ENCODE measurements around the gene PLA2G4F.

The PLA2G4F gene

DNA sequence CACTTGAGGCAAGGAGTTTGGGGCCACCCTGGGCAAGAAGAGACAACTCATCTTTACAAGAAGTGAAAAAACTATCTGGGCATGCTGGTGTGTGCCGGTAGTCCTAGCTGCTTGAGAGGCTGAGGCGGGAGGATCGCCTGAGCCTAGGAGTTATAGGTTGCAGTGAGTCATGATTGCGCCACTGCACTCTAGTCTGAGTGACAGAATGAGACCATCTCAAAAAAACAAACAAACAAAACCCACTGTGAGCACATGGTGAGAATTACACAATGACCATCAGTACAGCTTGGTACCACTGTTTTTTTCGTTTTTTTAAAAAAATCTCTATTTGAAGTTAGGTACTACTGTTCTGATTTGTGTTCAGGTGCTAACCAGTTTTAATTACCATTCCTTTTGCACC lies 38.1 kb upstream of the PLA2G4F start:
- no peak for DNase-seq (ENCODE audit: low spot score)
- in situ Hi-C loops (cut with MboI; ENCODE audit: low sequenced_read_pairs, unreplicated experiment): no loop called here
- TF ChIP-seq, protein P1, sequence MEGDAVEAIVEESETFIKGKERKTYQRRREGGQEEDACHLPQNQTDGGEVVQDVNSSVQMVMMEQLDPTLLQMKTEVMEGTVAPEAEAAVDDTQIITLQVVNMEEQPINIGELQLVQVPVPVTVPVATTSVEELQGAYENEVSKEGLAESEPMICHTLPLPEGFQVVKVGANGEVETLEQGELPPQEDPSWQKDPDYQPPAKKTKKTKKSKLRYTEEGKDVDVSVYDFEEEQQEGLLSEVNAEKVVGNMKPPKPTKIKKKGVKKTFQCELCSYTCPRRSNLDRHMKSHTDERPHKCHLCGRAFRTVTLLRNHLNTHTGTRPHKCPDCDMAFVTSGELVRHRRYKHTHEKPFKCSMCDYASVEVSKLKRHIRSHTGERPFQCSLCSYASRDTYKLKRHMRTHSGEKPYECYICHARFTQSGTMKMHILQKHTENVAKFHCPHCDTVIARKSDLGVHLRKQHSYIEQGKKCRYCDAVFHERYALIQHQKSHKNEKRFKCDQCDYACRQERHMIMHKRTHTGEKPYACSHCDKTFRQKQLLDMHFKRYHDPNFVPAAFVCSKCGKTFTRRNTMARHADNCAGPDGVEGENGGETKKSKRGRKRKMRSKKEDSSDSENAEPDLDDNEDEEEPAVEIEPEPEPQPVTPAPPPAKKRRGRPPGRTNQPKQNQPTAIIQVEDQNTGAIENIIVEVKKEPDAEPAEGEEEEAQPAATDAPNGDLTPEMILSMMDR (IDR thresholded peaks at IDR 0.05; ENCODE audit: borderline replicate concordance, control extremely low read depth, extremely low read depth, insufficient read depth, missing control alignments): no peak

DNA sequence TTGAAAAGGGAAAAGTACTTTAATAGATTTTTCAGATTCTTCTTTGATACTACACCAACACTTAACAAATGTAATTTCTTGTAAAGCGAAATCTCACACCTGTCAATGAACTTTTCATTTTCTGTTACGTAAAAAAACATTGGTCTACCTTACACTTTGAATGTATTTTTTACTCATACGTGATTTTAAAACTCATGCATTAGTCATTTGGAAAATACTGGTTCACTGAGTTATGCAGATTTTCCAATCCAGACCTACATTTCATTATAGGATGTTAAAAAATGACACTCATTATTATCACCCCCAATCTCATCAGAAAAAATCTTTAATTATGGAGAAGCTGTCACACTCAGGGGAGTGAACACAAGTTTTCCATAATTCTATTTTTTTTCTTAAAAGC lies 36.9 kb upstream of the PLA2G4F start:
- TF ChIP-seq, protein P1 (IDR thresholded peaks at IDR 0.05; ENCODE audit: borderline replicate concordance, control extremely low read depth, extremely low read depth, insufficient read depth, missing control alignments): no peak
- in situ Hi-C loops (cut with MboI; ENCODE audit: low sequenced_read_pairs, unreplicated experiment): no loop called here
- no peak for DNase-seq (ENCODE audit: low spot score)

DNA sequence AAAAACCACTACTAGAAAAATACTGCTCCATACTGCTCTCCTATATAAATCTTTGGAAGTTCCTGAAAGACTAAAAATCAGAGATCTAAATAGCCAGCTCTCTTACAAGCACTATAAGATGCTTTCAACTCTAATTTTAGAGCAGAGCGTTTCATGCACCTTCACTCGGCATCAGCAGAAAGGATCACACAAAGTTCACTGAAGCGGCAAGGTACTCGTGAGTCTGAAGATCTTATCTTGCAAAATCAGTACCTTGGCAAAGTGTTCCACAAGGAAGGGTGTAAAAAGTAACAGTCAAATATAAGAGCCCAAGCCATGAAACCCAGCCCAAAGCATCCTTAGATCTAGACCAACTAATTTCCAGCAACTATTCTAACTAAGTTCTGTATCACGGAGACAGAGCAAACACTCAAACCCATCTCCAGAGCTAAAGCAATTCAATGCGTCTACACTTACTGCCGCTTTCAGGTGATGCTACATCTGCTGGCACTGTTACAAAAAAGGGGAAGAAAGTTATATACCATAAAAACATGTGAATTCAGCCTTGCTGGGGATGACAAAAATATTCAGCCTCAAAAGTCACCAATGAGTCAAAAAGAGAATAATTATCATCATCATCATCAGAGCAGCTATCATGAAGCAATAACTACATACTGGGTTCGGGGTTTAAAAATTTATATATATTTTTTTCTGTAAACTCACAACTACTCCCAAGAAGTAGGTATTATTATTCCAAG lies 35.3 kb upstream of the PLA2G4F start:
- TF ChIP-seq, protein P1 (IDR thresholded peaks at IDR 0.05; ENCODE audit: borderline replicate concordance, control extremely low read depth, extremely low read depth, insufficient read depth, missing control alignments): no peak
- in situ Hi-C loops (cut with MboI; ENCODE audit: low sequenced_read_pairs, unreplicated experiment): no loop called here
- DNase-seq (ENCODE audit: low spot score): no peak

DNA sequence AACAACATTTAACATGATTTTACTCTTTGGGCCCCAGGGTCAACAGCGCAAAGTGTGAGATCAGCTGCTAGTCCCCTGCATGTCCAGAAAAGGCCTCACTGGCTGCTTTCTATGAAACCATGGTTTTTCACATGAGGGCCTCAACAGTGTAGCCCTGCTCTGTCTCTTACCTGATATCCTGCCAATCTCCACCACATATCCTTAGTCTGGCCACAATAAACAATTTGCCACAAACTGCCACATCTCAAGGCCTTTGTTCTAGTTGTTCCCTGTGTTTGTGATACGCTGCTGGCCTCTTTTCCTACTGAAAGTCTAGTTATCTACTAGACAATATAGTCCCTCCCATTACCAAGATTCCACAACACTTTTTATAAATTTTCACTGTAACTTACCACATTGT lies 33.9 kb upstream of the PLA2G4F start:
- in situ Hi-C loops (cut with MboI; ENCODE audit: low sequenced_read_pairs, unreplicated experiment): no loop called here
- TF ChIP-seq, protein P1 (IDR thresholded peaks at IDR 0.05; ENCODE audit: borderline replicate concordance, control extremely low read depth, extremely low read depth, insufficient read depth, missing control alignments): no peak
- DNase-seq (ENCODE audit: low spot score): no peak

DNA sequence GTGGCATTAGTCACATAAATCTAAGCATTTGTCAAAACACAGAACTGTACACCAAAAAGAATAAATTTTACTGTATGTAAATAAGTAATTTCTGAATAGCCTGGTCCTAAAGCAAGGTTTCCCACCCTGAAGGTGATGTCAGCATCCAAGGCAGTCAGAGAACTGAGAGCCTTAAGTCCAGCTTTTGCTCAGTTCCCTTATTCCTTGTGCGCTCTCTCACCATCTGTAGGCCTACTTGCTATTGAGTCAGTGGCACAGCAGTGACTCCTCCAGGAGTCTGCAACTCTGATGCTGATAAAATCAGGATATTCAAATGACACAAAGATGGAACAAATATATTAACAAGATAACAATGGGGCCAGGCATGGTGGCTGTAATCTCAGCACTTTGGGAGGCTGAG lies 29.4 kb upstream of the PLA2G4F start:
- in situ Hi-C loops (cut with MboI; ENCODE audit: low sequenced_read_pairs, unreplicated experiment): no loop called here
- no peak for DNase-seq (ENCODE audit: low spot score)
- TF ChIP-seq, protein P1 (IDR thresholded peaks at IDR 0.05; ENCODE audit: borderline replicate concordance, control extremely low read depth, extremely low read depth, insufficient read depth, missing control alignments): no peak

DNA sequence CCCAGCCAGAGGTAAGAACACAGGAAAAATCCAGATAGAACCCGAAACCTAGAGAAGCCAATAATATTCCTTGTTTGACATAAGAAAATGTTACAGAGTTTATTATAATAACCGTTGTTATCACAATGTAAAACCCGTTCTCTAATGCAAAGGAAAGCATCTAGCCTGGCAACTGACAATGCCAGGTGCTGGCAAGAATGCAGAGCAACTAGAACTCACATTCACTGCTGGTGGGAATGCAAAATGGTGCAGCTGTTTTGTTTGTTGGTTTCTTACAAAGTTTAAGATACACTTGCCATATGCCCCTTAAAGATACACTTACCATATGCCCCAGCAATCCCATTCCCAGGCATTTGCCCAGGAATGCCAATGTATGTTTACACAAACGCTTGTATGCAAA lies 28.3 kb upstream of the PLA2G4F start:
- in situ Hi-C loops (cut with MboI; ENCODE audit: low sequenced_read_pairs, unreplicated experiment): no loop called here

More for the DNA sequence above, 28.3 kb upstream of the PLA2G4F start:
- no peak for DNase-seq (ENCODE audit: low spot score)
- TF ChIP-seq, protein P1 (IDR thresholded peaks at IDR 0.05; ENCODE audit: borderline replicate concordance, control extremely low read depth, extremely low read depth, insufficient read depth, missing control alignments): no peak

Measured in GM13976 (cell line).